Skeletal muscle tissue (tissue), 4 donors: Measurements from ENCODE around the gene LRRC59. TPM values are rescaled to one million over a fixed set of nuclear protein-coding genes. Genes with fewer than 3 reads are reported as not detected.

Experiments
- H3K27ac ChIP-seq: one replicate; pipeline ENCODE4 v1.7.0; 2013; ENCODE audit warnings: mild to moderate bottlenecking, low read depth, low read length, inconsistent platforms
- H3K27me3 ChIP-seq, 3 donors: one replicate each; pipeline ENCODE4 v1.7.0; 2013; ENCODE audit warnings: low read length in 3 of 3; ENCODE audit not compliant: control insufficient read depth in 3 of 3, insufficient read depth in 3 of 3
- H3K36me3 ChIP-seq, 3 donors: one replicate each; pipeline ENCODE4 v1.7.0; 2013; ENCODE audit warnings: low read length in 3 of 3; ENCODE audit not compliant: control insufficient read depth in 3 of 3, insufficient read depth in 3 of 3
- H3K4me1 ChIP-seq, 3 donors: one replicate each; pipeline ENCODE4 v1.7.0; 2013; ENCODE audit warnings: low read length in 3 of 3, mild to moderate bottlenecking in 3 of 3; ENCODE audit not compliant: control insufficient read depth in 3 of 3, insufficient read depth in 3 of 3
- H3K4me3 ChIP-seq, 3 donors: one replicate each; pipeline ENCODE4 v1.7.0; 2013; ENCODE audit warnings: low read length in 3 of 3
- H3K9ac ChIP-seq, 3 donors: one replicate each; pipeline ENCODE4 v1.7.0; 2013; ENCODE audit warnings: low read length in 3 of 3, mild to moderate bottlenecking in 3 of 3, moderate library complexity in 2 of 3, low read depth in 1 of 3
- H3K9me3 ChIP-seq, 3 donors: one replicate each; pipeline ENCODE4 v1.7.0; 2013; ENCODE audit warnings: low read length in 3 of 3; ENCODE audit not compliant: control insufficient read depth in 3 of 3
- total RNA-seq: library from RNA; depleted of rRNA; stranded (reverse); fragments of >200 nt; gene quantifications from one replicate; pipeline ENCODE4 v1.2.3, GENCODE V29; 2014
- donor health status: Osteomylitis.

LRRC59 gene
- total RNA-seq, 1 donor from 2014 or later: 43.3 TPM

DNA sequence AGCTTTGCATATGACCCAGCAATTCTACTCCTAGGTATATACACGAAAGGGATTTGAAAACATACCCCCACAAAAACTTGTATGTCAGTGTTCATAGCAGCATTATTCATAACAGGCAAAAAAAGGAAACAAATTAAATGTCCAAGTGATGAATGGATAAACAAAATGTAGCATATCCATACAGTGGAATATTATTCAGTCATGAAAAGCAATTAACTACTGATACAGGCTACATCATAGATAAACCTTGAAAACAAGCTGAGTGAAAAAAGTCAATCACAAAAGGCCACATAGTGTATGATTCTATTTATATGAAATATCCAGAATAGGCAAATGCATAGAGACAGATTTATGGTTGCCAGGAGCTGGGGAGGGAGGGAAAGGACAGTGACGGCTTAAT is 23.6 kb downstream of the LRRC59 start:
- Histone ChIP-seq H3K36me3 (peaks cover 13 to 21% (median 21%) of the 10 kb centered on the region in 3 donors), H3K27ac (no peak overlapping the region), H3K27me3 (no peaks in the 10 kb centered on the region), H3K4me1 (peaks cover 13 to 32% (median 19%) of the 10 kb centered on the region in 3 donors), H3K9ac (no peak overlapping the region), H3K4me3 (peak overlapping the region in 1 of 3 donors; percentile 99), H3K9me3 (no peaks in the 10 kb centered on the region)

DNA sequence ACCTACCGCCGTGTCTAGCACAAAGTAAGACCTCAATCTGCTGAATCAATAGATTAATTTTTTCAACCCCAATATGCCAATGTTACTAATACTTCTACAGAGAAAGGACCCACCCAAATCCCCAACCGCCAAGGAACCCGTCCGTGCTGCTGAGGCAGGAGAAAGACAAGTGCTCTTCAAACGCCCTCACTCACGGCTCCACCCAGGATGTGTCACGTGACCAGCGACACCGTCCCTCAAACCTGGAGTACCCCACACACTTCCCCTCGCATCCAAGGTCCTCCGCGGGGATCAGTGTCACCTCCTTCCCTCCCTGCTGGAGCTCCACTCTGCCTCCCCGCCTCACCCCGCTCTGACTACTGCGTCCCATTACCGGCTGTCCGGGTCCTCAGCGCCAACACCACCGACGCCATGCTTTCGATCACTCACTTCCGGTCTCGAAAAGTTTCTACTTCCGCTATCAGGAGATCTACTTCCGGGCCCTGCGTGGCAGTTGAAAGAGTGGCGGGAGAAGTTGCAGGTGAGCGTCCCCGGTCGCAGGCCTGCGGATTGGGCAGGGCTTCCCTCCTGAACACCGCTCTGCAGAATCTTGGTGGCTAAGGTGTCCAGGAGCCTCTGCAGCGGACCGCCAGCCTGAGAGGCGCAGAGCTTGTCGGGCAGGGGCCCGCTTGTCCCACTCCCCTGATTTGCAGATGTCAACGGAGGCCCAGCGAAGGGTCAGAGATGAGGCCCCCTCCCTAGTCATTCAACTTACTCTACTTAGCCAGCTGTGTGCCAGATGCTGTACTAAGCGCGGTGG is 24.4 kb downstream of the LRRC59 start, which contains the start of the genes EME1 and MRPL27:
Gene EME1, plus strand, starts transcription at position 472 of the 799 bp plus-strand sequence. CDS start 1,980 bp downstream, outside the sequence.
Gene MRPL27, minus strand, starts transcription at position 427 of the 799 bp plus-strand sequence. Its CDS starts 14 bp downstream, at position 413.
- Histone ChIP-seq H3K9ac (peak within 1 kb of the TSS; percentile 95 to 97 (median 96)), H3K27me3 (no peaks in the 10 kb centered on the region), H3K4me3 (peak within 1 kb of the TSS; percentile 99 to 100 (median 100)), H3K27ac (peak within 1 kb of the TSS; percentile 96), H3K4me1 (peaks cover 13 to 32% (median 19%) of the 10 kb centered on the region in 3 donors), H3K9me3 (no peaks in the 10 kb centered on the region), H3K36me3 (peaks cover 20 to 29% (median 28%) of the 10 kb centered on the region in 3 donors)

GRCh38 chr17:50372222-50372757 is 25.0 kb downstream of the LRRC59 start:
- Histone ChIP-seq H3K4me3 (peak overlapping the region; percentile 99 to 100 (median 100)), H3K27ac (peak overlapping the region; percentile 96), H3K27me3 (no peaks in the 10 kb centered on the region), H3K9ac (peak overlapping the region; percentile 95 to 97 (median 96)), H3K36me3 (peaks cover 27 to 35% (median 35%) of the 10 kb centered on the region in 3 donors), H3K9me3 (no peaks in the 10 kb centered on the region), H3K4me1 (peaks cover 13 to 32% (median 19%) of the 10 kb centered on the region in 3 donors)

DNA sequence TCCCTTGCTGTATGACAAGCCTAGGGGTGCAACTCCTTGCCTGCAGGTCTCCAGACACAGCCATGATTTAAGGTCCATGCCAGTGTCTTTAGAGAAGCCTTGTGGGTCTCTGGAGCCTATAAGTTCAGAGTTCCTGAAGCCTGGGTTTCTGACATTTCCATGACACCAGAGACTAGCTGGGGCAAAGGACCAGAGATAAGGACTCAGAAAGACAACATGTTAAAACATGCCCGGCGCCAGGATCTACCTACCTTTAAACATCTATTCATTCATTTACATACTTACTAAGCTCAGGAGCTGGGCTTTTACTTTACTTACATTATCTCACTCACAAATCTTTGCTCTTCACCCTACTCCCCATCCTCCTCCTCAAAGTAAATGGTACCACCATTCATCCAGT is 25.8 kb downstream of the LRRC59 start:
- Histone ChIP-seq H3K27ac (no peak overlapping the region), H3K4me3 (peak overlapping the region; percentile 99 to 100 (median 100)), H3K9ac (no peak overlapping the region), H3K4me1 (peaks cover 13 to 32% (median 19%) of the 10 kb centered on the region in 3 donors), H3K9me3 (no peaks in the 10 kb centered on the region), H3K27me3 (no peaks in the 10 kb centered on the region), H3K36me3 (peaks cover 34 to 43% (median 42%) of the 10 kb centered on the region in 3 donors)

DNA sequence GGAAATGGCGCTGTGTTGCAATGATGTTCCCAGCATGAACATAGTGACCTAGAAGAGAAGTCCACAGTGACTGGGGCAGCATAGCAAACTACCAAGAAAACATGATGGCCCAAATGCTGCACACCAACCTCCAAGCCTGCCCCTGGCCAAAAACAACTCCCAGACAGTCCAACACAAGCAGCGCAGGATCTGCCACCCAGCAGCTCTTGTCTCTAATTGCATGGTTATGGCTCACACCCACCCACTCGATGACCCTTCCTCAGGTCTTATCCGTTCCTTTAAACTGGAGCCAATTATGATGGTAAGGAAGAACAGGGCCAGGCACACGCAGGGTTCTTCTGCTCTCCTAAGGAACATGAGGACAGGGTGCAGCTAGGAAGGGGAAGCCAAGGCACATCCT is 27.3 kb downstream of the LRRC59 start:
- peaks cover 42 to 58% (median 55%) of the 10 kb centered on the region in 3 donors for H3K36me3 ChIP-seq

DNA sequence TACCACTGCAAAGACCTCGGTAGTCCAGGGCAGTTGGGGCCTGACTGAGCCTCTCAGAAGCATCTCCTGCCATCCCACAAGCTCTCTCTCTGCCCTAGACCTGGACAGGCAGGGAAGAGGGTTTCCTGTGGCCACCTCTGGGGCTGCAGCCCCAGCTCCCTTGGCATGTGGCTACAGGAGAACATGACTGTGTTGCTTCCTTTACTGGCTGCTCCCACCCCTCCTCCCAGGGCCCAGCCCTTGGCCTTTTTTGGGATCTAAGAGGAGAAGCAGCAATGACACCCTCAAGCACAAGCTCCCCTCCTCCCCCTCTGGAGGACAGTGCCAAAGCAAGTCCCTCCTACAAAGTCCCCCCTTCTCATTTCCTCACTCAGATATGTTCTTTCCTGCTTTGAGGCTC is 29.9 kb downstream of the LRRC59 start:
- Histone ChIP-seq H3K27ac (no peak overlapping the region), H3K36me3 (peaks cover 43 to 60% (median 55%) of the 10 kb centered on the region in 3 donors), H3K9ac (no peak overlapping the region), H3K9me3 (no peaks in the 10 kb centered on the region), H3K27me3 (no peaks in the 10 kb centered on the region), H3K4me1 (peaks cover 9 to 28% (median 14%) of the 10 kb centered on the region in 3 donors), H3K4me3 (no peak overlapping the region)

More for the DNA sequence above, 27.3 kb downstream of the LRRC59 start:
- peaks cover 13 to 32% (median 19%) of the 10 kb centered on the region in 3 donors for H3K4me1 ChIP-seq
- no peak overlapping the region for H3K4me3 ChIP-seq
- no peak overlapping the region for H3K9ac ChIP-seq
- H3K27ac ChIP-seq: no peak overlapping the region
- no peaks in the 10 kb centered on the region for H3K9me3 ChIP-seq
- H3K27me3 ChIP-seq: no peaks in the 10 kb centered on the region

DNA sequence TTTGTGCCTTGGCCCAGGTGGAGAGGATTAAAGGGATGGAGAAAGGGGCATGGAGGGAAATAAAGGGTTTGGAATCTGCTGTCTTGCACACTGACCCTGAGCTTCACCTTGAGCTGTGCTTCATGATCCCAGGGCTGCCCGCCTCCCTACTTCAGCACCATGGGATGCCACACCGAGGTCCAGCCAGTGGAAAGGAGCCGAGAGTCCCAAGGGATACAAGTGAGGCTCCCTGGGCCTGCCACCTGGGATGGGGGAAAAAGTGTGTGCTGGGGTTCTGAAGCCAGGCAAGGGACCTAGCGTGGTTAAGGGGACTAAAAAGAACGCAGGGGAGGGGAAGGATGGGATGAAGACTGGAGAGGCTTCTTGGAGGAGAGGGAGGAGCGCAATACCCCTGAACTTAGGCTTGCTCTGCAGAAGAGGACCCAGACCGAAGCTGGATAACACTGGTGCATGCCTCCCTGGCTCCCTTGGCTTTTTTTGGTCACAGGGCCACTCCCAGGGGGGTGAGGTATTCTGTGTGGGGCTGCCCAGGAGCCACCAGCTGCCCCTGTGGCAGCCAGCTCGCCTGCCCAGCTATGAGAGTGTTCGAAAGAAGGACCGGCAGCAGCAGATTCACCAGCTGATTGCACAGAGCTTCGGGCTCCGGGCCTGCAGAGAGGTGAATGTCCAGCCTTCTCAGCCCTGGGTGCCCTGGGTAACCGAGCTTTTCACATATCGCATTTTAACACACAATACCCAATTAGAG is 31.5 kb downstream of the LRRC59 start:
- Histone ChIP-seq H3K4me1 (peaks cover 0 to 20% (median 3%) of the 10 kb centered on the region in 3 donors), H3K9ac (peak overlapping the region in 1 of 3 donors; percentile 26), H3K27ac (no peak overlapping the region), H3K4me3 (no peak overlapping the region), H3K27me3 (no peaks in the 10 kb centered on the region), H3K9me3 (no peaks in the 10 kb centered on the region), H3K36me3 (peaks cover 43 to 62% (median 56%) of the 10 kb centered on the region in 3 donors)

- H3K9me3 ChIP-seq: no peaks in the 10 kb centered on the region
- peaks cover 0 to 13% (median 3%) of the 10 kb centered on the region in 3 donors for H3K4me1 ChIP-seq
- peaks cover 39 to 56% (median 52%) of the 10 kb centered on the region in 3 donors for H3K36me3 ChIP-seq
- no peak overlapping the region for H3K4me3 ChIP-seq
- H3K27me3 ChIP-seq: no peaks in the 10 kb centered on the region
- H3K27ac ChIP-seq: no peak overlapping the region
- H3K9ac ChIP-seq: no peak overlapping the region
Measured at GRCh38 chr17:50365165-50365564, 32.2 kb downstream of the LRRC59 start.

DNA sequence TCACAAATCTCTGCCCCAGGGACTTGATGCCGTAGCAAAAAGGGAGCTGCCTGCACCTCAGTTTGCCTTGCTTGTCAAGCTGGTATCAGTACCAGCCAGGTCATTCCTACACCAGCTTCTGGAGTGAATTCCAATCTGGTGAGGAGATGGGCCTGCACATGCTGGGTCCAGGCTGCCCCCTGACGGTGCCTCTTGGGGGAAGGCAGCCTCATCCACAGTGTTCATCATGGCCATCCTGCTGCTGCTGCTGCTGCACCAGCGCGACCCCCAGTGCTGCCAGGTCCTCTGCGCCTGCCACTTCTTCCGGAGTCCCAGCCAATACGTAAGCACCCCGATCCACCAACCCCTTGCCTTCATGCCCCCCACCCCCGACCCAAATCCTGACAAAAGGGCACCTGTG is 32.6 kb downstream of the LRRC59 start:
- Histone ChIP-seq H3K4me3 (no peak overlapping the region), H3K27me3 (no peaks in the 10 kb centered on the region), H3K4me1 (peaks cover 0 to 11% (median 3%) of the 10 kb centered on the region in 3 donors), H3K36me3 (peaks cover 36 to 54% (median 50%) of the 10 kb centered on the region in 3 donors), H3K9me3 (no peaks in the 10 kb centered on the region), H3K27ac (no peak overlapping the region), H3K9ac (peak overlapping the region in 1 of 3 donors; percentile 33)
